ENCODE data around the gene SNORC.
"Not testable (repeated sequence)": the region's sequence is repeated elsewhere in the genome, so short reads cannot be mapped to it uniquely, and the experiment has no call there.

Gene SNORC

GRCh38 chr2:232900811-232901735 lies 31.0 kb downstream of the SNORC start:
- DNase-seq (ENCODE audit: low read depth, low spot score) = no peak
- no peaks in the 10 kb centered on the region; the same call in 1 of the 2 replicates for H3K36me3 ChIP-seq (ENCODE audit: insufficient read depth, low read length)
- TF ChIP-seq FOXP2 (optimal IDR thresholded peaks at IDR 0.05; ENCODE audit: control extremely low read depth, extremely low read length, insufficient read depth) = no peak
- no peak for TF ChIP-seq POLR2AphosphoS5 (IDR thresholded peaks at IDR 0.05; ENCODE audit: borderline replicate concordance, low read depth, low read length)
- H3K9me3 ChIP-seq (ENCODE audit: low read depth, low read length) = no peaks in the 10 kb centered on the region
- no peak overlapping the region for H3K27ac ChIP-seq
- H3K4me3 ChIP-seq = no peak overlapping the region
- H3K9ac ChIP-seq (ENCODE audit: insufficient read length) = no peak overlapping the region

GRCh38 chr2:232901736-232902578 lies 31.9 kb downstream of the SNORC start:
- Histone ChIP-seq H3K9me3 (ENCODE audit: low read depth, low read length) (no peaks in the 10 kb centered on the region), H3K4me3 (no peak overlapping the region), H3K36me3 (ENCODE audit: insufficient read depth, low read length) (no peaks in the 10 kb centered on the region; the same call in 1 of the 2 replicates), H3K9ac (ENCODE audit: insufficient read length) (no peak overlapping the region), H3K27ac (no peak overlapping the region)
- TF ChIP-seq EZH2 (IDR thresholded peaks at IDR 0.05) = no peak
- no peak for TF ChIP-seq POLR2AphosphoS5 (IDR thresholded peaks at IDR 0.05; ENCODE audit: borderline replicate concordance, low read depth, low read length)
- no peak for TF ChIP-seq FOXP2 (optimal IDR thresholded peaks at IDR 0.05; ENCODE audit: control extremely low read depth, extremely low read length, insufficient read depth)
- no peak for DNase-seq (ENCODE audit: low read depth, low spot score)

- Histone ChIP-seq H3K4me3 (no peak overlapping the region), H3K9ac (ENCODE audit: insufficient read length) (no peak overlapping the region), H3K27ac (no peak overlapping the region), H3K36me3 (ENCODE audit: insufficient read depth, low read length) (no peaks in the 10 kb centered on the region), H3K9me3 (ENCODE audit: low read depth, low read length) (no peaks in the 10 kb centered on the region)
- TF ChIP-seq FOXP2 (optimal IDR thresholded peaks at IDR 0.05; ENCODE audit: control extremely low read depth, extremely low read length, insufficient read depth) (no peak), EZH2 (IDR thresholded peaks at IDR 0.05) (no peak), POLR2AphosphoS5 (IDR thresholded peaks at IDR 0.05; ENCODE audit: borderline replicate concordance, low read depth, low read length) (no peak)
- DNase-seq (ENCODE audit: low read depth, low spot score) = no peak
These were observed 33.9 kb downstream of the SNORC start for GRCh38 chr2:232903989-232904388.

GRCh38 chr2:232906867-232907717 lies 37.0 kb downstream of the SNORC start:
- not testable (repeated sequence) for H3K9me3 ChIP-seq (ENCODE audit: low read depth, low read length); H3K9ac ChIP-seq (ENCODE audit: insufficient read length); H3K36me3 ChIP-seq (ENCODE audit: insufficient read depth, low read length); DNase-seq (ENCODE audit: low read depth, low spot score); H3K4me3 ChIP-seq
- H3K27ac ChIP-seq = 0 out of 2 replicates have a peak overlapping the region, but pooled peaks have one; percentile 39

GRCh38 chr2:232907718-232908085 lies 37.6 kb downstream of the SNORC start:
- H3K9ac ChIP-seq (ENCODE audit: insufficient read length); H3K4me3 ChIP-seq; H3K9me3 ChIP-seq (ENCODE audit: low read depth, low read length); H3K27ac ChIP-seq; DNase-seq (ENCODE audit: low read depth, low spot score); H3K36me3 ChIP-seq (ENCODE audit: insufficient read depth, low read length): not testable (repeated sequence)

GRCh38 chr2:232908695-232909094 lies 38.6 kb downstream of the SNORC start:
- Histone ChIP-seq H3K4me3 (no peak overlapping the region), H3K9ac (ENCODE audit: insufficient read length) (no peak overlapping the region), H3K36me3 (ENCODE audit: insufficient read depth, low read length) (no peaks in the 10 kb centered on the region; the same call in 1 of the 2 replicates), H3K27ac (no peak overlapping the region), H3K9me3 (ENCODE audit: low read depth, low read length) (no peaks in the 10 kb centered on the region)
- TF ChIP-seq EZH2 (IDR thresholded peaks at IDR 0.05) (no peak), POLR2AphosphoS5 (IDR thresholded peaks at IDR 0.05; ENCODE audit: borderline replicate concordance, low read depth, low read length) (no peak), FOXP2 (optimal IDR thresholded peaks at IDR 0.05; ENCODE audit: control extremely low read depth, extremely low read length, insufficient read depth) (no peak)
- no peak for DNase-seq (ENCODE audit: low read depth, low spot score)

- no peak for DNase-seq (ENCODE audit: low read depth, low spot score)
These were observed 40.3 kb downstream of the SNORC start for GRCh38 chr2:232910376-232910775.

More at GRCh38 chr2:232910376-232910775, 40.3 kb downstream of the SNORC start:
- TF ChIP-seq EZH2 (IDR thresholded peaks at IDR 0.05) = no peak
- no peak for TF ChIP-seq FOXP2 (optimal IDR thresholded peaks at IDR 0.05; ENCODE audit: control extremely low read depth, extremely low read length, insufficient read depth)
- TF ChIP-seq POLR2AphosphoS5 (IDR thresholded peaks at IDR 0.05; ENCODE audit: borderline replicate concordance, low read depth, low read length) = no peak
- H3K36me3 ChIP-seq (ENCODE audit: insufficient read depth, low read length) = peaks cover 3% of the 10 kb centered on the region; the same call in 1 of the 2 replicates
- no peak overlapping the region for H3K4me3 ChIP-seq
- no peak overlapping the region for H3K9ac ChIP-seq (ENCODE audit: insufficient read length)
- no peaks in the 10 kb centered on the region for H3K9me3 ChIP-seq (ENCODE audit: low read depth, low read length)
- no peak overlapping the region for H3K27ac ChIP-seq
